Activated naive CD8-positive, alpha-beta T cell treated with anti-CD3 and anti-CD28 coated beads for 36 hours (primary cell): ENCODE data around the gene MTTP. TPM values are rescaled to one million over a fixed set of nuclear protein-coding genes. Genes with fewer than 3 reads are reported as not detected.

Source experiments
- DNase-seq: peaks from one replicate; pipeline ENCODE4 v3.0.0; 2021
- H3K27ac Mint-ChIP-seq: one replicate; pipeline ENCODE4 v1.8.0; 2022; ENCODE audit warnings: mild to moderate bottlenecking, moderate library complexity, mixed read lengths
- H3K27me3 Mint-ChIP-seq: one replicate; pipeline ENCODE4 v1.8.0; 2022; ENCODE audit warnings: mild to moderate bottlenecking, mixed read lengths
- H3K36me3 Mint-ChIP-seq: one replicate; pipeline ENCODE4 v1.8.0; 2021; ENCODE audit warnings: mild to moderate bottlenecking, mixed read lengths
- H3K4me1 Mint-ChIP-seq: one replicate; pipeline ENCODE4 v1.8.0; 2021; ENCODE audit warnings: mixed read lengths
- H3K4me3 Mint-ChIP-seq: one replicate; pipeline ENCODE4 v1.8.0; 2022; ENCODE audit warnings: mild to moderate bottlenecking, moderate library complexity, mixed read lengths
- H3K9me3 Mint-ChIP-seq: one replicate; pipeline ENCODE4 v1.8.0; 2022; ENCODE audit warnings: mixed read lengths
- total RNA-seq, 2 experiments: library from RNA; stranded (reverse); gene quantifications; one replicate each; pipeline ENCODE4 v1.2.3, GENCODE V29; 2021

The MTTP gene
- total RNA-seq, 2 experiments from 2014 or later, result 0.34 to 0.47 TPM

GRCh38 chr4:99617374-99617773, 42.8 kb downstream of the MTTP start:
- H3K4me1 Mint-ChIP-seq, result no peaks in the 10 kb centered on the region
- H3K9me3 Mint-ChIP-seq, result no peaks in the 10 kb centered on the region
- no peaks in the 10 kb centered on the region for H3K36me3 Mint-ChIP-seq
- no peak for DNase-seq
- H3K27me3 Mint-ChIP-seq, result peaks cover 24% of the 10 kb centered on the region
- H3K4me3 Mint-ChIP-seq, result no peak overlapping the region
- no peak overlapping the region for H3K27ac Mint-ChIP-seq

DNA sequence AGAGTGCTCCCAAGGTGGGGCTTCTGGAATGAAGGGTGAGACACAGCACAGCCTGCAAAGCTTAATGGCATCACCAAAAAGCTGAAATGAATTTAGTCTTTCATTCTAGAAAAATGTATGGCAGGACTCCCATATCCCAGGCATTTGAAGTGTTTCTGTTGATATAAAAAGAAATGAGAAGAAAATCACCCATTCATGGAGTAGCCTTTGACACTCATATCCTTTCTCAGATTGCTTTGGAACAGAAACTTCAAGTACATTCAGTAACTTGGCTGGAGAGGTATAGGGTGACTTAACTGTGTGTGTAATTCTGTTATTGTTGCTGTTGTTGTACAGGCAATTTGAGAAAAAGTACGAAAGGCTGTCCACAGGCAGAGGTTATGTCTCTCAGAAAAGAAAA, 47.7 kb downstream of the MTTP start:
- H3K4me3 Mint-ChIP-seq, result no peak overlapping the region
- H3K36me3 Mint-ChIP-seq, result no peaks in the 10 kb centered on the region
- H3K4me1 Mint-ChIP-seq, result no peaks in the 10 kb centered on the region
- H3K9me3 Mint-ChIP-seq, result no peaks in the 10 kb centered on the region
- H3K27ac Mint-ChIP-seq, result no peak overlapping the region
- H3K27me3 Mint-ChIP-seq, result peaks cover 18% of the 10 kb centered on the region
- DNase-seq, result no peak

DNA sequence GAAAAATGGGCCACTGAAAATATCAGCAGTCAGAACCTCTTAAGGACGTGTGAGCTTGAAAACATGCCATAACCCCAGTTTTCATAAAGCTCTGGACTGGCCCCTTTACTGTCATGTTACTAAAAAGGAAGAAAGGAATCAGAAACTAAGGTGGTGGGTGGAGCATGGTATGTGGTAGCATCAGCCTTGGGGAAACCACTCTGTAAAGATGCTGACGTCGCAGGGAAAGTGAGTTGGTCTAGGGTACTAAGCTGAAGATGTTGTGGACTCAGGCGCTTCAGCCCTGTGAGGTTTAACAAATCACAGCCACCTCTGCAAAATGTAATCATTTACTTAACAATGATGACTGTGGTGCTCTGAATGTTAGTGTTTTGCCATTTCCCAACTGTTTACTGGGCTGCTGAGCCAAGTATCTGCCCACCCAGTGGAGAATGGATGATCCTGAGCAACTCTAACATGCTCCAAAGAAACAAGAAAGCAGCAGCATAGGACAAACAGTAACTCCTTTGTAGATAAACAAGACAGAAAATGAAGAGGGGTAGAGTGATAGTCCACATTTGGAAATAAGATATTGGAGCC, 49.6 kb downstream of the MTTP start:
- H3K36me3 Mint-ChIP-seq, result no peaks in the 10 kb centered on the region
- H3K27ac Mint-ChIP-seq, result no peak overlapping the region
- H3K4me1 Mint-ChIP-seq, result no peaks in the 10 kb centered on the region
- H3K27me3 Mint-ChIP-seq, result peaks cover 12% of the 10 kb centered on the region
- DNase-seq, result no peak
- H3K9me3 Mint-ChIP-seq, result no peaks in the 10 kb centered on the region
- H3K4me3 Mint-ChIP-seq, result no peak overlapping the region

DNA sequence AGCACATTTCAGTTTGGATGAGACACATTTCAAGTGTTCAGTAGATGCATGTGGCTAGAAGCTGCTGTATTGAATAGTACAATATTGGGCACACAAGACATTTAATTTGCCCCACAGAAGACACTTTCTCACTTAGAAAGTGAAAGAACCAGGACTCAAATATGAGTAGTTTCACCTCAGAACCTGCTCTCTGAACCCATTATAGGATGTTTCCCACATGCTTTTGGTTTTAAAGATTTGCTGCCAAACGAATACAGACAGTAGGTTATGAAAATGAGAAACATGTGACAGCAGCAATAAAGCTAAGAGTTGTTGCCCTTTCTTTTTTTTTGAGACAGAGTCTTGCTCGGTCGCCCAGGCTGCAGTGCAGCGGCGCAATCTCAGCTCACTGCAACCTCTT, 50.7 kb downstream of the MTTP start:
- Mint-ChIP-seq H3K27me3 (peaks cover 11% of the 10 kb centered on the region), H3K4me1 (peaks cover 10% of the 10 kb centered on the region), H3K27ac (no peak overlapping the region), H3K36me3 (no peaks in the 10 kb centered on the region), H3K9me3 (no peaks in the 10 kb centered on the region), H3K4me3 (no peak overlapping the region)
- no peak for DNase-seq

DNA sequence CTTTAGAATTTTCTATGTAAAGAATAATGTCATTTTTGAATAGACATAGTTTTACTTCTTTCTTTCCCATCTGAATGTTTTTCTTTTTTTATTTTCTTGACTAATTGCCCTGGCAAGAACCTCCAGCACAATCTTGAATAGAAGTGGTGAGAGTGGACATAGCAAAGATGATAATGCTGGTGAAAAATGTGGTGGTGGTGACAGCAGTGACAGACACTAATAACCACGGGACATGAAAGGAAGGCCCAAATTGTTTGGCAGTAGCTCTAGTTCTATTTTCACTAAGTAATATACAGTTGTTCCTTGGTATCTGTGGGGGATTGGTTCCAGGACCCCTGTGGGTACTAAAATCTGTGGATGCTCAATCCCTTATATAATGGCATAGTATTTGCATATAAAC, 53.4 kb downstream of the MTTP start:
- H3K36me3 Mint-ChIP-seq, result no peaks in the 10 kb centered on the region
- no peak for DNase-seq
- H3K27me3 Mint-ChIP-seq, result peaks cover 9% of the 10 kb centered on the region
- H3K27ac Mint-ChIP-seq, result no peak overlapping the region
- H3K9me3 Mint-ChIP-seq, result no peaks in the 10 kb centered on the region
- H3K4me3 Mint-ChIP-seq, result no peak overlapping the region
- peaks cover 10% of the 10 kb centered on the region for H3K4me1 Mint-ChIP-seq

DNA sequence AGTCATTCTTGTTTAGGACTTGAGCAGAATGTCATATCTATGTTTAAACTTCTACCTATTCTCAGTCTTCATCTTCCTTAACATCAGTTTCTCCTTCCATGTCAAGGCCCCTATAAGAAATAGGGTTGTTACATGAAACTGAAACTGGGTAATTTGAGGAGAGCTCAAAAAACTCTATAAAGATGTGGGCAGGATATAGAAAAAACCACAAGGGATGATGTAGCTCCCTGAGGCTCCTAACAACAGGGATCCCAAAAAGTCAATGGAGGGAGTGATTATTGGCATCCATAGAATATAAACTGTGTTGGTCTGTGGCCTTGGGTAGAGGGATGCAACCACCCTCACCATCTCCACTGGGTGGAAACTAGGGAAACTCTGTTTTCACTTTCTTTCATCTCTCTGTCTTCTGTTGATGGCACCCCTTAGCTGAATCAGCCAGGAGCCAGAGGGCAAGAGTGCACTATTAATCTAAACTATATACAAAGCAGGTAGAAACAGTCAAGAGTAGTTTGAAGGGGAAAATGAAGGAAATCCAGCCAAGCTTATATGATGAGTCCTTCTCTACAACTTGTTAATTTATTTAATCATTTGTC, 55.4 kb downstream of the MTTP start:
- Mint-ChIP-seq H3K4me3 (no peak overlapping the region), H3K9me3 (no peaks in the 10 kb centered on the region), H3K4me1 (peaks cover 10% of the 10 kb centered on the region), H3K36me3 (no peaks in the 10 kb centered on the region), H3K27me3 (peaks cover 9% of the 10 kb centered on the region), H3K27ac (no peak overlapping the region)
- no peak for DNase-seq

- peaks cover 10% of the 10 kb centered on the region for H3K4me1 Mint-ChIP-seq
- DNase-seq, result no peak
- no peak overlapping the region for H3K4me3 Mint-ChIP-seq
- peaks cover 6% of the 10 kb centered on the region for H3K27me3 Mint-ChIP-seq
- H3K27ac Mint-ChIP-seq, result no peak overlapping the region
- H3K36me3 Mint-ChIP-seq, result no peaks in the 10 kb centered on the region
- H3K9me3 Mint-ChIP-seq, result no peaks in the 10 kb centered on the region
Measured at GRCh38 chr4:99630857-99631360, 56.3 kb downstream of the MTTP start.

GRCh38 chr4:99633772-99634171, 59.1 kb downstream of the MTTP start:
- H3K36me3 Mint-ChIP-seq, result no peaks in the 10 kb centered on the region
- DNase-seq, result no peak
- peaks cover 10% of the 10 kb centered on the region for H3K4me1 Mint-ChIP-seq

GRCh38 chr4:99634742-99635360, 60.2 kb downstream of the MTTP start:
- Mint-ChIP-seq H3K36me3 (no peaks in the 10 kb centered on the region), H3K27me3 (peaks cover 5% of the 10 kb centered on the region), H3K9me3 (no peaks in the 10 kb centered on the region), H3K4me1 (peaks cover 5% of the 10 kb centered on the region), H3K27ac (no peak overlapping the region), H3K4me3 (no peak overlapping the region)
- DNase-seq, result no peak

More at GRCh38 chr4:99633772-99634171, 59.1 kb downstream of the MTTP start:
- Mint-ChIP-seq H3K9me3 (no peaks in the 10 kb centered on the region), H3K4me3 (no peak overlapping the region), H3K27ac (no peak overlapping the region), H3K27me3 (peaks cover 5% of the 10 kb centered on the region)

DNA sequence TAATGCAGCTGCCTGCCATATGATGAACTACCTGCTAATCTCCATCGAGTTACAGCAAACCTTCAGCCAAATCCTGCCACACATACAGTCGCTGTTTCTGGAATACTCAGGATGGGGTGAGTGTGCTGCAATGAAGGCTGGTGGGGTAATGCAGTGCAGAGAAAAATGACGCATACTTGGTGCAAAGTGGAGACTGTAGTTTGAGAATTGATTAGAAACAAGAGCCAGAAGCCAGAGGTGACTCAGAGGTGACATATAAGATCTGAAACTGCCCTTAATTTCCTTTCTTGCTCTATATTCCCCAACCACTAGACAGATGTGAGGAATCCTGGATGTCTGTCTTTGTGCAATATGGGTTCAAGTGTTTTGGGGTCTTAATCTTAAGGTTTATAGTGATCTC, 61.0 kb downstream of the MTTP start:
- no peaks in the 10 kb centered on the region for H3K4me1 Mint-ChIP-seq
- no peak for DNase-seq
- no peaks in the 10 kb centered on the region for H3K9me3 Mint-ChIP-seq
- no peak overlapping the region for H3K27ac Mint-ChIP-seq
- peaks cover 7% of the 10 kb centered on the region for H3K27me3 Mint-ChIP-seq
- no peak overlapping the region for H3K4me3 Mint-ChIP-seq
- no peaks in the 10 kb centered on the region for H3K36me3 Mint-ChIP-seq

- no peak for DNase-seq
- no peaks in the 10 kb centered on the region for H3K4me1 Mint-ChIP-seq
- H3K9me3 Mint-ChIP-seq, result no peaks in the 10 kb centered on the region
- H3K36me3 Mint-ChIP-seq, result no peaks in the 10 kb centered on the region
- H3K27ac Mint-ChIP-seq, result no peak overlapping the region
- H3K4me3 Mint-ChIP-seq, result no peak overlapping the region
- H3K27me3 Mint-ChIP-seq, result peaks cover 8% of the 10 kb centered on the region
Measured at GRCh38 chr4:99636422-99636821, 61.8 kb downstream of the MTTP start.

GRCh38 chr4:99637174-99637573, 62.5 kb downstream of the MTTP start:
- Mint-ChIP-seq H3K9me3 (no peaks in the 10 kb centered on the region), H3K4me1 (no peaks in the 10 kb centered on the region), H3K4me3 (no peak overlapping the region), H3K27ac (no peak overlapping the region), H3K36me3 (no peaks in the 10 kb centered on the region), H3K27me3 (peaks cover 12% of the 10 kb centered on the region)
- DNase-seq, result no peak

DNA sequence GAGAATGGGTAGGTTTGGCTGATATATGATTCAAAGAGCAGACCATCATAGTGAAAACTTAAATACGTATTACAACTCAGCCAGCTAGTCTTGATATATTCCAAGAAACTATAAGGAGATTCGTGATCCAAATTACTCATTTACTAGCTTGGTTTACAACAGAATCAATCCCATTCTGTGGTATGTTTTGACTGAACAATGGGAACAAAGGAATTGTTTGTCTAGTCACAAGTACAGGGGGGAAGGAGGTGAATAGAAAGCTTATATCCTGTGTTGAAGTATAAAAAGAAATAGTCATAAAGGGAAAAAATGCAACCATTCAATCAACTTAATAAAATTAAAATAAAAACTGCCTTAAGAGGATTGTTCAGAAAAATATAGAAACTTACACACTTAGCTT, 66.1 kb downstream of the MTTP start:
- Mint-ChIP-seq H3K4me1 (no peaks in the 10 kb centered on the region), H3K27me3 (peaks cover 12% of the 10 kb centered on the region), H3K27ac (no peak overlapping the region), H3K4me3 (no peak overlapping the region), H3K36me3 (no peaks in the 10 kb centered on the region), H3K9me3 (no peaks in the 10 kb centered on the region)
- DNase-seq, result no peak

GRCh38 chr4:99642725-99643489, 68.3 kb downstream of the MTTP start:
- Mint-ChIP-seq H3K27ac (no peak overlapping the region), H3K4me1 (no peaks in the 10 kb centered on the region), H3K27me3 (peaks cover 12% of the 10 kb centered on the region), H3K9me3 (no peaks in the 10 kb centered on the region), H3K36me3 (no peaks in the 10 kb centered on the region), H3K4me3 (no peak overlapping the region)
- no peak for DNase-seq

DNA sequence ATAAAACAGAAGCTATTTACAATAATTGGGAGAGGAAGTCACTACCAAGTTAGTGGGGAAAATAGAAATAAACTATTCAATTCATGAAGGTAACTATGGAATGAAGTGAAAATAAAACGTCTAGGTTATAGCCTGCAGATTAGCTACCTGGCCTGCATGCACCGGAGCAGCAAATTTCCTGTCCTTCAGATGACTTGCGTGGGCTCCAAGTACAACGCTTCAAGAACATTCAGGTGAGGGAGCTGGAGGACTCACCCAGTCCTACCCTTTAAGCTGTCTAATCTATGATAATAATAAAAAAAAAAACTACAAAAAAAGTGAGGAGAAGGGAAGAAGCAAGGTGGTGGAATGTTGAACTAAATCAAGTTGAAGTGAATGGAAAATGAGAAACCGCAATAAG, 69.8 kb downstream of the MTTP start:
- H3K4me3 Mint-ChIP-seq, result no peak overlapping the region
- no peak for DNase-seq
- H3K27ac Mint-ChIP-seq, result no peak overlapping the region
- no peaks in the 10 kb centered on the region for H3K9me3 Mint-ChIP-seq
- no peaks in the 10 kb centered on the region for H3K36me3 Mint-ChIP-seq
- peaks cover 12% of the 10 kb centered on the region for H3K27me3 Mint-ChIP-seq
- H3K4me1 Mint-ChIP-seq, result no peaks in the 10 kb centered on the region
